HFFc6 (cell line): ENCODE results near the gene HOXD8. TPM values are rescaled to one million over a fixed set of nuclear protein-coding genes. Genes with fewer than 3 reads are reported as not detected.
A peak's percentile ranks its signal among the peaks of the same experiment; 100 is the strongest.

Experiments
- DNase-seq: peaks from one replicate; pipeline ENCODE4 v3.0.0-alpha.2; 2018
- H3K27ac Mint-ChIP-seq: 2 replicates; pipeline ENCODE4 v1.8.0; 2020; ENCODE audit warnings: mild to moderate bottlenecking, mixed read lengths
- H3K27me3 Mint-ChIP-seq: 2 replicates; pipeline ENCODE4 v1.8.0; 2021; ENCODE audit warnings: mild to moderate bottlenecking, moderate library complexity, mixed read lengths; ENCODE audit not compliant: insufficient read depth
- H3K36me3 Mint-ChIP-seq: 2 replicates; pipeline ENCODE4 v1.8.0; 2021; ENCODE audit warnings: low read depth, mixed read lengths
- H3K4me1 Mint-ChIP-seq: 2 replicates; pipeline ENCODE4 v1.8.0; 2020; ENCODE audit warnings: low read depth, mixed read lengths
- H3K4me3 Mint-ChIP-seq: 2 replicates; pipeline ENCODE4 v1.8.0; 2020; ENCODE audit warnings: mild to moderate bottlenecking, moderate library complexity, mixed read lengths
- H3K9me3 Mint-ChIP-seq: 2 replicates; pipeline ENCODE4 v1.8.0; 2020; ENCODE audit warnings: mild to moderate bottlenecking, mixed read lengths
- CTCF ChIP-seq: fragments of 200-600 bp; sonication (generic); IDR thresholded peaks from 2 replicates; pipeline ENCODE4 v1.5.0; 2021; ENCODE audit warnings: antibody characterized with exemption, mild to moderate bottlenecking
- microRNA-seq: library from miRNA; unstranded; fragments of <30 nt; microRNA quantifications from one replicate; pipeline ENCODE4, GENCODE V29; 2019
- total RNA-seq, 6 experiments: library from RNA; stranded (reverse); fragmentation: NEBNext Ultra II Directional; extraction: Animal tissue kit (Norgen Biotek cat#: 25700); gene quantifications; 2 replicates in 1 of 6; 3 replicates in 5 of 6; pipeline ENCODE4 v1.2.3, GENCODE V29; 2021

Gene HOXD8
- total RNA-seq, 6 experiments from 2014 or later = 2.3 to 5.1 (median 4.6) TPM

- Mint-ChIP-seq H3K27me3 (peaks cover 62% of the 10 kb centered on the region), H3K4me3 (no peak overlapping the region), H3K36me3 (peaks cover 2% of the 10 kb centered on the region; the same call in 1 of the 2 replicates), H3K9me3 (0 out of 2 replicates have a peak, but pooled peaks cover 3% of the 10 kb centered on the region), H3K27ac (no peak overlapping the region), H3K4me1 (no peaks in the 10 kb centered on the region)
- DNase-seq = no peak
- no peak for TF ChIP-seq CTCF
These were observed 48.1 kb downstream of the HOXD8 start for GRCh38 chr2:176177580-176178037.

GRCh38 chr2:176178038-176178756 is 48.7 kb downstream of the HOXD8 start:
- H3K9me3 Mint-ChIP-seq = 0 out of 2 replicates have a peak, but pooled peaks cover 3% of the 10 kb centered on the region
- peaks cover 60% of the 10 kb centered on the region for H3K27me3 Mint-ChIP-seq
- no peaks in the 10 kb centered on the region for H3K4me1 Mint-ChIP-seq
- H3K4me3 Mint-ChIP-seq = no peak overlapping the region
- no peaks in the 10 kb centered on the region for H3K36me3 Mint-ChIP-seq
- no peak overlapping the region for H3K27ac Mint-ChIP-seq
- DNase-seq = no peak
- TF ChIP-seq CTCF = no peak

- no peak for TF ChIP-seq CTCF
- Mint-ChIP-seq H3K9me3 (0 out of 2 replicates have a peak, but pooled peaks cover 3% of the 10 kb centered on the region), H3K27me3 (peaks cover 59% of the 10 kb centered on the region), H3K36me3 (no peaks in the 10 kb centered on the region), H3K4me3 (no peak overlapping the region), H3K4me1 (no peaks in the 10 kb centered on the region), H3K27ac (no peak overlapping the region)
- DNase-seq = no peak
These were observed 49.3 kb downstream of the HOXD8 start for GRCh38 chr2:176178757-176179295.

GRCh38 chr2:176181551-176181950 is 52.0 kb downstream of the HOXD8 start:
- H3K9me3 Mint-ChIP-seq = 0 out of 2 replicates have a peak, but pooled peaks cover 3% of the 10 kb centered on the region
- TF ChIP-seq CTCF = no peak
- DNase-seq = no peak
- peaks cover 4% of the 10 kb centered on the region; the same call in 1 of the 2 replicates for H3K36me3 Mint-ChIP-seq
- peaks cover 45% of the 10 kb centered on the region for H3K27me3 Mint-ChIP-seq
- no peak overlapping the region for H3K4me3 Mint-ChIP-seq
- no peaks in the 10 kb centered on the region for H3K4me1 Mint-ChIP-seq
- no peak overlapping the region for H3K27ac Mint-ChIP-seq

Small RNA genes lying within 50 kb of the gene (microRNA-seq; reads per million reads assigned to microRNA genes)
- gene MIR10B = 74.9 reads per million, percentile 46 among the genes with 10 or more reads in this experiment

Other genes starting within 250 kb of the HOXD8 start
- gene LNPK, start 127.4 kb upstream of the HOXD8 start, total RNA-seq = 10 to 100 TPM; 54.9 to 78.3 (median 61.3) TPM
- not detected for gene EVX2, start 45.7 kb upstream of the HOXD8 start, total RNA-seq
- 1 to 10 TPM; 1.2 to 1.7 (median 1.5) TPM for gene HOXD13, start 37.0 kb upstream of the HOXD8 start, total RNA-seq
- under 1 TPM in 4 of 6 experiments, not detected in 2; 0.19 to 0.36 (median 0.26) TPM for gene HOXD12, start 29.9 kb upstream of the HOXD8 start, total RNA-seq
- gene HOXD11, start 22.4 kb upstream of the HOXD8 start, total RNA-seq = 10 to 100 TPM in 1 of 6 experiments, 1 to 10 TPM in 5; 6.0 to 10.2 (median 7.6) TPM
- gene HOXD10, start 12.9 kb upstream of the HOXD8 start, total RNA-seq = 10 to 100 TPM; 10.9 to 14.5 (median 12.8) TPM
- gene HOXD9, start 7.0 kb upstream of the HOXD8 start, total RNA-seq = 1 to 10 TPM; 2.1 to 2.7 (median 2.4) TPM
- under 1 TPM in 4 of 6 experiments, not detected in 2; 0.40 to 0.69 (median 0.57) TPM for gene HOXD4, start 21.8 kb downstream of the HOXD8 start, total RNA-seq
- under 1 TPM in 3 of 6 experiments, not detected in 3; 0.25 to 0.38 (median 0.25) TPM for gene HOXD3, start 27.6 kb downstream of the HOXD8 start, total RNA-seq
- not detected for gene HOXD1, start 59.0 kb downstream of the HOXD8 start, total RNA-seq
- 10 to 100 TPM; 21.4 to 26.0 (median 24.3) TPM for gene MTX2, start 139.7 kb downstream of the HOXD8 start, total RNA-seq